Lower leg skin (tissue), 4 donors: ENCODE measurements around the gene COPG1. TPM values are rescaled to one million over a fixed set of nuclear protein-coding genes. Genes with fewer than 3 reads are reported as not detected.
"Not testable (repeated sequence)": the region's sequence is repeated elsewhere in the genome, so short reads cannot be mapped to it uniquely, and the experiment has no call there.

Experiments
- DNase-seq, 2 donors: peaks; one replicate each; pipeline ENCODE4 v3.0.0-alpha.2; 2019; ENCODE audit warnings: low spot score in 2 of 2
- H3K4me3 ChIP-seq: fragments of 200-600 bp; sonication (generic); 2 replicates; pipeline ENCODE4 v1.5.1; 2017; ENCODE audit warnings: mild to moderate bottlenecking, low read depth; ENCODE audit not compliant: poor library complexity, severe bottlenecking
- POLR2A ChIP-seq, 2 donors: fragments of 450-650 bp; IDR thresholded peaks; one replicate each; pipeline ENCODE4 v1.6.1; 2016 to 2017; ENCODE audit warnings: antibody characterized with exemption in 2 of 2, mild to moderate bottlenecking in 1 of 2, moderate library complexity in 1 of 2
- WGBS, 2 donors: methylation state at CpG; one replicate each; pipeline ENCODE4 v1.1.5; 2018; 5-methylcytosine and 5-hydroxymethylcytosine counted together
- intact Hi-C: fragments of 100-400 bp; cut with DNase I; formaldehyde crosslinking; loops from one replicate; pipeline ENCODE4 v1.15.0; 2023; ENCODE audit warnings: low total_unique reads
- total RNA-seq, 4 donors: library from RNA; depleted of rRNA; stranded (reverse); fragments of >200 nt; gene quantifications; one replicate each; pipeline ENCODE4 v1.1.0, GENCODE V29; 2016
- TF ChIP-seq, protein P1 (sequence below), 3 donors: fragments of 450-650 bp; IDR thresholded peaks; one replicate each; pipeline ENCODE4 v1.5.1; 2016; ENCODE audit warnings: antibody characterized with exemption in 3 of 3, mild to moderate bottlenecking in 3 of 3, moderate library complexity in 2 of 3

The COPG1 gene
- total RNA-seq, 4 donors from 2014 or later = 69.2 to 95.2 (median 79.8) TPM

DNA sequence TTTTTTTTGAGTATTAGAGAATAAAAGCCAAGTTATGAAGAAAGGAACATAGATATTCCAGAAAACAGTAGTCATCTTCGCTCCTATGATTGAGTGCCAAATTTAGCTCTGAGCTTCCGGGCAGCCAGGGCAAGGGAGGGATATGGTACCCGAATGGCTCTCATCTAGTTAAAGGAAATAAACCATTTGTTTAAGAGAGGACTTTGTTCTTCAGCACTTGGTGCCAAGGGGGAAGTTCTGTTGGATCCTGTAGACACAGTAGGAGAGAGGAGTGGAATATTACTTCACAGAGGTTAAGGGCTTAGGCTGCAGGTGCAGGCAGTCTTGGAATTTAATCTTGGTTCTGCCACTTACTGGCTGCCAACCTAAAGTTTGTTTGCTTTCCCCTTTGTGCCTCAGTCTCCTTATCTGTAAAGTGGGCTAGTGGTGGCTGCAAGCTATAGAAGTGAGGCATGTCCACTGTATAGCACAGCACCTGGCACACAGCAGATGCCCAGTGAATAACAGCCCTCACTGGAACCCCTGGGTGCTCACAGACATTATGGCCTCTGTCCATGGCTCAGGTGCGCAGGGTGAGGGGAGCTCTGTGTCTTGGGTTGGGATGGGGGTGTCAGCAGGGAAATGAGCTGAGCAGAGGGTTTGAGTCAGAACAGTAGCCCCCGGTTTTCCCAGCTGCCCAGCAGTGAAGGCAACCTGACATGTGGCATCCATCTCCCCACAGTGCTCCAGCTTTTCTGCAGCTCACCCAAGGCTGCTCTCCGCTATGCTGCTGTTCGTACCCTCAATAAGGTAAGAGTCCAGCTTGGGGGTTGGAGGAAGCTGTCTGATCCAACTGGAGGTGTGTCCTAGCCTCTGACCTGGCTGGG, 10.4 kb downstream of the COPG1 start:
- WGBS, 2 donors = 85 to 90% methylated on average over 7 of the region's 7 CpGs
- H3K4me3 ChIP-seq = no peak overlapping the region
- intact Hi-C loops = no loop called here
- no peak for TF ChIP-seq POLR2A (IDR thresholded peaks at IDR 0.05)
- TF ChIP-seq, protein P1, sequence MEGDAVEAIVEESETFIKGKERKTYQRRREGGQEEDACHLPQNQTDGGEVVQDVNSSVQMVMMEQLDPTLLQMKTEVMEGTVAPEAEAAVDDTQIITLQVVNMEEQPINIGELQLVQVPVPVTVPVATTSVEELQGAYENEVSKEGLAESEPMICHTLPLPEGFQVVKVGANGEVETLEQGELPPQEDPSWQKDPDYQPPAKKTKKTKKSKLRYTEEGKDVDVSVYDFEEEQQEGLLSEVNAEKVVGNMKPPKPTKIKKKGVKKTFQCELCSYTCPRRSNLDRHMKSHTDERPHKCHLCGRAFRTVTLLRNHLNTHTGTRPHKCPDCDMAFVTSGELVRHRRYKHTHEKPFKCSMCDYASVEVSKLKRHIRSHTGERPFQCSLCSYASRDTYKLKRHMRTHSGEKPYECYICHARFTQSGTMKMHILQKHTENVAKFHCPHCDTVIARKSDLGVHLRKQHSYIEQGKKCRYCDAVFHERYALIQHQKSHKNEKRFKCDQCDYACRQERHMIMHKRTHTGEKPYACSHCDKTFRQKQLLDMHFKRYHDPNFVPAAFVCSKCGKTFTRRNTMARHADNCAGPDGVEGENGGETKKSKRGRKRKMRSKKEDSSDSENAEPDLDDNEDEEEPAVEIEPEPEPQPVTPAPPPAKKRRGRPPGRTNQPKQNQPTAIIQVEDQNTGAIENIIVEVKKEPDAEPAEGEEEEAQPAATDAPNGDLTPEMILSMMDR (IDR thresholded peaks at IDR 0.05) = no peak
- no peak for DNase-seq

DNA sequence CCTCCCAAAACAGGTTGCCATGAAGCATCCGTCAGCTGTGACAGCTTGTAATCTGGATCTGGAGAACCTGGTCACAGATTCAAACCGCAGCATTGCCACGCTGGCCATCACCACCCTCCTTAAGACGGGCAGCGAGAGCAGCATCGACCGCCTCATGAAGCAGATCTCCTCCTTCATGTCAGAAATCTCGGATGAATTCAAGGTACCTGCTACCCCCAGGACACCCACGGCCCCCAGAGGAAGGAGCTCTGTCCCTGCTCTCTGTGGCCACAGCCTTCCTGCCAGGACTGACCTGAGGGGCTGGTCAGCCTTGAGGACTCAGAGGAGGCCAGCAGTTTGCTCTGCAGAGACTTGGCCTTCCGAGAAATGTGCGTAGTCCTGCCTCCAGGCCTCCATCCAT, 11.2 kb downstream of the COPG1 start:
- 96% methylated on average over 11 of the region's 11 CpGs for WGBS, 2 donors
- TF ChIP-seq POLR2A (IDR thresholded peaks at IDR 0.05) = no peak
- TF ChIP-seq, protein P1 (IDR thresholded peaks at IDR 0.05) = no peak
- intact Hi-C loops = no loop called here
- DNase-seq = no peak
- H3K4me3 ChIP-seq = no peak overlapping the region

DNA sequence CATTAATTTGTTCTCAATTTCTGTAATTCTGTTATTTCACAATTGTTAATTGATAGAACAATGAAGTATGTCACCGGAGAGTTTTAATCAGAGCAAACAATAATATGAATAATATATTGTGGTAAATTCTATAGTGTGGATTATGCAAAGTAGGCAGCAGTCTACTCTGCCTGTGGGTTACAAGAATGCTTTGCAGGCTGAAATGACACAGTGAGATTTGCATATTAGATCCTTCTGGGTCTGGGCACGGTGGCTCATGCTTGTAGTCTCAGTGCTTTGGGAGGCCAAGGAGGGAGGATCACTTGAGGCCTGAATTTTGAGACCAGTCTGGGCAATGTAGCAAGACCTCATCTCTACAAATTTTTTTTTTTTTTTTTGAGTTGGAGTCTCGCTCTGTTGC, 12.5 kb downstream of the COPG1 start:
- DNase-seq = no peak
- intact Hi-C loops = no loop called here
- WGBS, 2 donors = 95 to 96% methylated on average over 3 of the region's 3 CpGs
- H3K4me3 ChIP-seq = no peak overlapping the region
- TF ChIP-seq POLR2A (IDR thresholded peaks at IDR 0.05) = no peak
- TF ChIP-seq, protein P1 (IDR thresholded peaks at IDR 0.05) = no peak

GRCh38 chr3:129263161-129263910, 13.9 kb downstream of the COPG1 start:
- no peak overlapping the region for H3K4me3 ChIP-seq
- intact Hi-C loops = no loop called here
- DNase-seq = peak in 1 of 2 donors; percentile 53
- WGBS, 2 donors = 78 to 87% methylated on average over 6 of the region's 6 CpGs
- TF ChIP-seq POLR2A (IDR thresholded peaks at IDR 0.05) = no peak
- TF ChIP-seq, protein P1 (IDR thresholded peaks at IDR 0.05) = no peak

DNA sequence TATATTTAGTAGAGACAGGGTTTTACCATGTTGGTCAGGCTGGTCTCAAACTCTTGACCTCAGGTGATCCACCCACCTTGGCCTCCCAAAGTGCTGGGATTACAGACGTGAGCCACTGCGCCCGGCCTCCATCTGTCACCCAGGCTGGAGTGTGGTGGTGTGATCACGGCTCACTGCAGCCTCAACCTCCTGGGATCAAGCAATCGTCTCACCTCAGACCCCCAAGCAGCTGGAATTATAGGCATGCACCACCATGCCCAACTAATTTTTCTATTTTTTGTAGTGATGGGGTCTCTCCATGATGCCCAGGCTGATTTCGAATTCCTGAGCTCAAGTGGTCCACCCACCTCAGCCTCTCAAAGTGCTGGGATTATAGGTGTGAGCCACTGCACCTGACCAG, 15.6 kb downstream of the COPG1 start:
- H3K4me3 ChIP-seq, intact Hi-C loops: not testable (repeated sequence)
- WGBS, 2 donors = 89 to 91% methylated on average over 6 of the region's 6 CpGs
- peak in 1 of 2 donors; percentile 58 for DNase-seq

GRCh38 chr3:129266651-129267050, 17.2 kb downstream of the COPG1 start:
- WGBS, 2 donors = 96% methylated on average over 4 of the region's 4 CpGs
- no peak overlapping the region for H3K4me3 ChIP-seq
- intact Hi-C loops = no loop called here
- peak in 1 of 2 donors; percentile 60 for DNase-seq
- TF ChIP-seq POLR2A (IDR thresholded peaks at IDR 0.05) = no peak
- TF ChIP-seq, protein P1 (IDR thresholded peaks at IDR 0.05) = no peak
